Astrocyte of the cerebellum (primary cell): ENCODE measurements around the gene HMGB3.

ENCODE experiments used
- DNase-seq: peaks from one replicate; pipeline ENCODE4 v3.0.0-alpha.2; 2011; ENCODE audit warnings: low read depth
- H3K4me3 ChIP-seq: 2 replicates; pipeline ENCODE4 v1.5.1; 2011; ENCODE audit warnings: mild to moderate bottlenecking, low read depth, low read length, moderate library complexity
- CTCF ChIP-seq: IDR thresholded peaks from 2 replicates; pipeline ENCODE4 v1.5.1; 2012; ENCODE audit warnings: low read length, low read depth, moderate library complexity, mild to moderate bottlenecking; ENCODE audit errors: missing control alignments
- in situ Hi-C: cut with HindIII; loops from 2 replicates; pipeline ENCODE4 v1.10.0; 2017; ENCODE audit warnings: low sequenced_read_pairs

Gene HMGB3

GRCh38 chrX:151031391-151031975 lies 48.3 kb downstream of the HMGB3 start:
- in situ Hi-C loops: no loop called here
- DNase-seq: no peak
- no peak overlapping the region for H3K4me3 ChIP-seq
- no peak for TF ChIP-seq CTCF

- no peak for DNase-seq
- in situ Hi-C loops: no loop called here
- no peak overlapping the region for H3K4me3 ChIP-seq
- no peak for TF ChIP-seq CTCF
These were observed 56.2 kb downstream of the HMGB3 start for GRCh38 chrX:151039351-151039750.
